ENCODE results near the gene RGS7BP.

Gene RGS7BP

DNA sequence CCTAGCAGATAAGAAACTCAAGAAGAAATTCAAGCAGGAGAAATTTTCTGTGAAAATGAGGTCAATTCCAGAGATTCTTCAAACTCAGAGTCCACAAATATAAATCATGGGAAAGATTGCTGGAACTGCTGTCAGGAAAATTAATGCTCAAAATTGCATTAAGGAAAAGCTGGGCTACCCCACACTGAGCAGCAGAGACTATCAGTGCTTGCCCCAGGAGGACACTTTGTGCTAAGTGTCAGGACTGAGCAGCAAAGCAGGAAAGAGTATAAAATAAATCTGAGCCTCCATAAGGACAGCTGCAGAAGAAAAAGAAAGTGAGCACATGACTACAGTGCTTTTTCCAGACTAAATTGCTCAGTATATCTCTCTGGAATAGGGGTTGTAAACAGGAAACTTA is 81.6 kb downstream of the RGS7BP start:
- no peaks in the 10 kb centered on the region for H3K27me3 ChIP-seq (ENCODE audit: insufficient read depth, low read depth)
- no peaks in the 10 kb centered on the region for H4K20me1 ChIP-seq (ENCODE audit: insufficient read depth)
- no peak overlapping the region for H3K4me3 ChIP-seq (IDR thresholded peaks at IDR 0.05; ENCODE audit: insufficient read depth, low read depth, low read length)
- no peak overlapping the region for H3K4me2 ChIP-seq
- H3K9ac ChIP-seq, result no peak overlapping the region
- no peak overlapping the region for H3K27ac ChIP-seq
- H2AFZ ChIP-seq (ENCODE audit: low read depth), result no peak overlapping the region
- H3K4me1 ChIP-seq (ENCODE audit: low read depth, poor library complexity, severe bottlenecking), result no peaks in the 10 kb centered on the region
- no peaks in the 10 kb centered on the region for H3K36me3 ChIP-seq (ENCODE audit: insufficient read depth)
- H3K79me2 ChIP-seq (ENCODE audit: insufficient read depth, low read depth), result no peaks in the 10 kb centered on the region
- TF ChIP-seq, protein P1, sequence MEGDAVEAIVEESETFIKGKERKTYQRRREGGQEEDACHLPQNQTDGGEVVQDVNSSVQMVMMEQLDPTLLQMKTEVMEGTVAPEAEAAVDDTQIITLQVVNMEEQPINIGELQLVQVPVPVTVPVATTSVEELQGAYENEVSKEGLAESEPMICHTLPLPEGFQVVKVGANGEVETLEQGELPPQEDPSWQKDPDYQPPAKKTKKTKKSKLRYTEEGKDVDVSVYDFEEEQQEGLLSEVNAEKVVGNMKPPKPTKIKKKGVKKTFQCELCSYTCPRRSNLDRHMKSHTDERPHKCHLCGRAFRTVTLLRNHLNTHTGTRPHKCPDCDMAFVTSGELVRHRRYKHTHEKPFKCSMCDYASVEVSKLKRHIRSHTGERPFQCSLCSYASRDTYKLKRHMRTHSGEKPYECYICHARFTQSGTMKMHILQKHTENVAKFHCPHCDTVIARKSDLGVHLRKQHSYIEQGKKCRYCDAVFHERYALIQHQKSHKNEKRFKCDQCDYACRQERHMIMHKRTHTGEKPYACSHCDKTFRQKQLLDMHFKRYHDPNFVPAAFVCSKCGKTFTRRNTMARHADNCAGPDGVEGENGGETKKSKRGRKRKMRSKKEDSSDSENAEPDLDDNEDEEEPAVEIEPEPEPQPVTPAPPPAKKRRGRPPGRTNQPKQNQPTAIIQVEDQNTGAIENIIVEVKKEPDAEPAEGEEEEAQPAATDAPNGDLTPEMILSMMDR (conservative IDR thresholded peaks at IDR 0.05; ENCODE audit: low read depth, low read length), result no peak

DNA sequence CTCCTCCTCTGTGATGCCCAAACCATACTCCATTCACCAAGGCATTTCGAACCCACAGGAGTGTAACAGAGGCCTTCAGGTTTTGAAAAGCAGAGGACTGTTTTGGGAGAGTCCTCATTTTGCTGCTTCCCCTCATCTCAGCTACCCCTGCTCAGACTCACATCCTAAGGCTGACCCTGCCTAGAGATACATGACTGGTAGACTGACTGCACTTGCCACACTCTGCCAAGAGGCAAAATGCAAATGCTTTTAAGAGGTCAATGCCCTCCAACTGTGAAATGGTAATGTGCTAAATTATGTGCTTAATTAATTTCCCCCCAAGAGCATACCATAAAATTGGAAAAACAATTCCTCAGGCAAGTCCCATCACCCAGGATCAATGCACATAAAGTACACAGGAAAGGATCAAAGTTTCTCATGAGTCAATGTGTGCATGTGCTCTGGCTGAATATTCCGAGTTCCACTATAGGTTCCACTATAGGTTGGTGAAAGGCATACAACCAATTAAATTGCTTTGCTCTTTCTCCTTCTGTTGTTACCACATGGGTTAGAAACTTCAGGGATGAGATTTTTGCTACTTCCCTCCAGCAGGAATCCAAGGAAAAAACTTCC is 87.0 kb downstream of the RGS7BP start:
- H3K27me3 ChIP-seq (ENCODE audit: insufficient read depth, low read depth), result no peaks in the 10 kb centered on the region
- H4K20me1 ChIP-seq (ENCODE audit: insufficient read depth), result no peaks in the 10 kb centered on the region
- no peak overlapping the region for H3K4me3 ChIP-seq (IDR thresholded peaks at IDR 0.05; ENCODE audit: insufficient read depth, low read depth, low read length)
- TF ChIP-seq, protein P1 (conservative IDR thresholded peaks at IDR 0.05; ENCODE audit: low read depth, low read length), result no peak
- no peaks in the 10 kb centered on the region for H3K4me1 ChIP-seq (ENCODE audit: low read depth, poor library complexity, severe bottlenecking)
- H3K79me2 ChIP-seq (ENCODE audit: insufficient read depth, low read depth), result no peaks in the 10 kb centered on the region
- H3K4me2 ChIP-seq, result no peak overlapping the region
- H3K27ac ChIP-seq, result no peak overlapping the region
- H2AFZ ChIP-seq (ENCODE audit: low read depth), result no peak overlapping the region
- H3K36me3 ChIP-seq (ENCODE audit: insufficient read depth), result no peaks in the 10 kb centered on the region
- H3K9ac ChIP-seq, result no peak overlapping the region

DNA sequence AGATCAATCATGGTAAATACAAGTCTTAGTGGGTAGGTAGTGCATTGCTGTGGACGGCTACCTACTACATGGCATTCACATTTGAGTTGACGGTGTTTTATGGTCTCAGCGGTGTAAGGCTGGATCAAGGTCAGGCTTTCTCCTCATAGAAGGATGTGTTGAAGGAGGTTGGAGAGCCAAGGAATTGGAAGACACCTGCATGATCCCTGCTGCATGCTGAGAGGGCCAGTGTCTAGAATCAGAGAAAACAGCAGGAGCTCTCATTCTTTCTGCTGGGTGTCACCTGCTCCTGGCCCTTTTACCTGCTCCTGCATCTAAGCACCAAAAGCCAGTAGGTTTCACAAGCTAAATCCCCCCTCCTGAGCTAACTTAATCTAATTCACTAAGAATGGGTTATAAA is 88.2 kb downstream of the RGS7BP start:
- no peak overlapping the region for H3K27ac ChIP-seq
- H2AFZ ChIP-seq (ENCODE audit: low read depth), result no peak overlapping the region
- TF ChIP-seq, protein P1 (conservative IDR thresholded peaks at IDR 0.05; ENCODE audit: low read depth, low read length), result no peak
- H3K4me3 ChIP-seq (IDR thresholded peaks at IDR 0.05; ENCODE audit: insufficient read depth, low read depth, low read length), result no peak overlapping the region
- H3K9ac ChIP-seq, result no peak overlapping the region
- no peaks in the 10 kb centered on the region for H3K79me2 ChIP-seq (ENCODE audit: insufficient read depth, low read depth)
- no peaks in the 10 kb centered on the region for H3K27me3 ChIP-seq (ENCODE audit: insufficient read depth, low read depth)
- no peaks in the 10 kb centered on the region for H3K4me1 ChIP-seq (ENCODE audit: low read depth, poor library complexity, severe bottlenecking)
- H3K36me3 ChIP-seq (ENCODE audit: insufficient read depth), result no peaks in the 10 kb centered on the region
- H4K20me1 ChIP-seq (ENCODE audit: insufficient read depth), result no peaks in the 10 kb centered on the region
- H3K4me2 ChIP-seq, result no peak overlapping the region

DNA sequence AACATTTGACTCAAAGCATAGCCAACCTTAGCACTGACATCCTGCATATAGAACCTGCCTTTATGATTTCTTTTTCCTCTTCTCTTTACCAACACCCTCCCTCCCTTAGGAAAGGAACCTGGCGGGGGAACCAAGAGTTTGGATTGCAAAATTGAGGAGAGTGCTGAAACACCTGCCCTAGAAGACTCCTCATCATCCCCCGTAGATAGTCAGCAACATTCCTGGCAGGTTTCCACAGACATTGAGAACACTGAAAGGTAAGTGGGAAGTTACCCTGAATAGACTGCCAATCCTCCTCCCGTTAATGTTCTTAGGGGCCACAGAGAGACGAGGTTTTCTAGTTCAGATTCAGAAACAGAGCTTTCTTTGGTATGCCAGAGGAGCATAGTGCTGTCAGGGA is 88.8 kb downstream of the RGS7BP start:
- Histone ChIP-seq H3K4me3 (IDR thresholded peaks at IDR 0.05; ENCODE audit: insufficient read depth, low read depth, low read length) (no peak overlapping the region), H3K4me2 (no peak overlapping the region)

More for the DNA sequence above, 88.8 kb downstream of the RGS7BP start:
- Histone ChIP-seq H3K27ac (no peak overlapping the region), H4K20me1 (ENCODE audit: insufficient read depth) (no peaks in the 10 kb centered on the region), H3K79me2 (ENCODE audit: insufficient read depth, low read depth) (no peaks in the 10 kb centered on the region), H3K27me3 (ENCODE audit: insufficient read depth, low read depth) (no peaks in the 10 kb centered on the region), H2AFZ (ENCODE audit: low read depth) (no peak overlapping the region), H3K36me3 (ENCODE audit: insufficient read depth) (no peaks in the 10 kb centered on the region), H3K4me1 (ENCODE audit: low read depth, poor library complexity, severe bottlenecking) (no peaks in the 10 kb centered on the region), H3K9ac (no peak overlapping the region)
- TF ChIP-seq, protein P1 (conservative IDR thresholded peaks at IDR 0.05; ENCODE audit: low read depth, low read length), result no peak

Measured in KMS-11 (cell line).